ENCODE results near the gene GSAP.

GRCh38 chr7:77320714-77321113 lies 95.4 kb downstream of the GSAP start:
- TF ChIP-seq CTCF (conservative IDR thresholded peaks at IDR 0.05; ENCODE audit: low read depth, low read length) (no peak), MXI1 (IDR thresholded peaks at IDR 0.05; ENCODE audit: borderline replicate concordance, low read depth, low read length) (no peak), MAFK (IDR thresholded peaks at IDR 0.05; ENCODE audit: low read depth, low read length) (no peak), POLR2A (IDR thresholded peaks at IDR 0.05; ENCODE audit: low read depth, low read length) (no peak), CEBPB (IDR thresholded peaks at IDR 0.05; ENCODE audit: low read depth, low read length) (no peak), RAD21 (IDR thresholded peaks at IDR 0.05; ENCODE audit: low read length) (no peak), RCOR1 (IDR thresholded peaks at IDR 0.05; ENCODE audit: insufficient replicate concordance, low read length) (no peak), USF2 (IDR thresholded peaks at IDR 0.05; ENCODE audit: low read depth, low read length) (no peak), MAZ (IDR thresholded peaks at IDR 0.05; ENCODE audit: borderline replicate concordance, low read depth, low read length) (no peak)

Data from IMR-90 (cell line).